Calu3 (cell line): ENCODE results near the gene CCSER1. TPM values are rescaled to one million over a fixed set of nuclear protein-coding genes. Genes with fewer than 3 reads are reported as not detected.

Experiments used
- BruUV-seq: library from RNA; stranded (reverse); fragments of 400-500 nt; replicated peaks from 2 replicates; lab custom pipeline; 2021; lab: Mats Ljungman, UMichigan
- CTCF ChIA-PET: fragments of 300-600 bp; sonication (Branson Sonifier 250); formaldehyde crosslinking; loops from one replicate; lab custom pipeline; 2022; ENCODE audit warnings: antibody characterized with exemption; lab: Charles Lee
- DNase-seq: peaks from one replicate; pipeline ENCODE4 v3.0.0; 2022
- H3K27ac Mint-ChIP-seq: one replicate; pipeline ENCODE4 v1.8.0; 2022; ENCODE audit warnings: mixed read lengths; ENCODE audit not compliant: unreplicated experiment
- H3K27me3 Mint-ChIP-seq: one replicate; pipeline ENCODE4 v1.8.0; 2022; ENCODE audit warnings: mixed read lengths; ENCODE audit not compliant: unreplicated experiment
- H3K36me3 Mint-ChIP-seq: one replicate; pipeline ENCODE4 v1.8.0; 2022; ENCODE audit warnings: mild to moderate bottlenecking, moderate library complexity, mixed read lengths; ENCODE audit not compliant: insufficient read depth, unreplicated experiment
- H3K4me1 Mint-ChIP-seq: one replicate; pipeline ENCODE4 v1.8.0; 2022; ENCODE audit warnings: mild to moderate bottlenecking, low read depth, mixed read lengths; ENCODE audit not compliant: unreplicated experiment
- H3K4me3 Mint-ChIP-seq: one replicate; pipeline ENCODE4 v1.8.0; 2022; ENCODE audit warnings: mild to moderate bottlenecking, low read depth, moderate library complexity, mixed read lengths; ENCODE audit not compliant: unreplicated experiment
- H3K9me3 Mint-ChIP-seq: one replicate; pipeline ENCODE4 v1.8.0; 2022; ENCODE audit warnings: low read depth, mixed read lengths; ENCODE audit not compliant: unreplicated experiment
- CTCF ChIP-seq: fragments of 200-600 bp; IDR thresholded peaks from one replicate; pipeline ENCODE4 v1.8.0; 2022; ENCODE audit warnings: antibody characterized with exemption; ENCODE audit not compliant: unreplicated experiment
- intact Hi-C: fragments of 100-400 bp; cut with micrococcal nuclease; formaldehyde crosslinking; loops from one replicate; pipeline ENCODE4 v1.10.0; 2022; ENCODE audit not compliant: unreplicated experiment
- total RNA-seq: library from RNA; stranded (reverse); gene quantifications from 2 replicates; pipeline ENCODE4 v1.2.3, GENCODE V29; 2022

The CCSER1 gene
- total RNA-seq, 1 experiment from 2014 or later, result 6.2 TPM

DNA sequence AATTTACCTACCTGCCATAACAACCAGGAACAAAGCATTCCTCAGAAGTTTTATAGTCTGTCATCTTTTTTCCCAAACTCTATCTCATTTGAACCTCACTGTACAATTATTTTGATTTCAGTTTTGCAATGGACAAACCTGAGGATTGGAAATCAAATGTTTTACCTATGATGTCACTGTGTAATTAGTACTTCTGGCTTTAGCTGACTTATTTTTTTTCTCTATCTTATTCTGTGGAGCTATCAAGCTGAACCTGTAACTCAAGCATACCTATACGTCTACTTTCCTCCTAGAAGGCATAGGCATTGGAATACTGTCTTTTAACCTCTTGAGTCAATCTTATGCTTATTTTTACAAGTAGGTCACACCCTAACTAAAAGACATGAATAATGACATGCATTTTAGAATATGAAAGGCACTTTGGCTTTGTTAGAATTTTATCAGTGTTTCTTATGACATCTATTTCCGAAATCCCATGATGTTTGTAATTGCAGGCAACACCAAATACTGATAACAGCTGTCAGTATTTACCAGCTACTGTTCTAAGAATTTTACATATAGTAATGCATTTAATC is 21.5 kb downstream of the CCSER1 start:
- Mint-ChIP-seq H3K27ac (no peak overlapping the region), H3K4me3 (no peak overlapping the region), H3K4me1 (no peaks in the 10 kb centered on the region), H3K27me3 (no peaks in the 10 kb centered on the region), H3K9me3 (no peaks in the 10 kb centered on the region), H3K36me3 (no peaks in the 10 kb centered on the region)
- TF ChIP-seq CTCF, result no peak
- CTCF ChIA-PET, result no interaction called here
- intact Hi-C loops, result no loop called here
- no TSS peak for BruUV-seq
- DNase-seq, result no peak

GRCh38 chr4:90152024-90152423 is 24.8 kb downstream of the CCSER1 start:
- H3K4me1 Mint-ChIP-seq, result no peaks in the 10 kb centered on the region
- H3K4me3 Mint-ChIP-seq, result no peak overlapping the region
- BruUV-seq, result no TSS peak
- H3K27me3 Mint-ChIP-seq, result no peaks in the 10 kb centered on the region
- intact Hi-C loops, result no loop called here
- H3K27ac Mint-ChIP-seq, result no peak overlapping the region
- no peak for TF ChIP-seq CTCF
- H3K36me3 Mint-ChIP-seq, result no peaks in the 10 kb centered on the region
- CTCF ChIA-PET, result no interaction called here
- DNase-seq, result no peak
- H3K9me3 Mint-ChIP-seq, result no peaks in the 10 kb centered on the region

DNA sequence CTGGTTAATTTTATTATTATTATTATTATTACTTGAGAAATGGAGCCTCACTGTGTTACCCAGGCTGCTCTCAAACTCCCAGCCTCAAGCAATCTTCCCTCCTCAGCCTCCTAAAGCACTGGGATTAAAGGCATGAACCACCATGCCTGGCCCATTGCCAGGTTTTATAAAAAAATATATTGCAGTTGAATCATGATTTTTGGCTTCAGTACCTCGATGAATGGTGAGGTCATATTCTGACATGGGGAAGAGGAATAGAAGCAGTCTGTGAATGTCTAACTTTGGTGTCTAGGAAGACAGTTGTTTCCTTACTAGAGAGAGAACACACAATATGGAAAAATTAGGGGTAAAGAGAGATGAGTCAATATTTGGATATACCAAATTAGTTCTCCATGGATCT is 32.0 kb downstream of the CCSER1 start:
- Mint-ChIP-seq H3K27ac (no peak overlapping the region), H3K4me1 (peaks cover 20% of the 10 kb centered on the region), H3K9me3 (no peaks in the 10 kb centered on the region), H3K27me3 (no peaks in the 10 kb centered on the region), H3K4me3 (no peak overlapping the region), H3K36me3 (no peaks in the 10 kb centered on the region)
- CTCF ChIA-PET, result no interaction called here
- no peak for DNase-seq
- intact Hi-C loops, result no loop called here
- no TSS peak for BruUV-seq
- TF ChIP-seq CTCF, result no peak

- Mint-ChIP-seq H3K36me3 (no peaks in the 10 kb centered on the region), H3K4me1 (peaks cover 20% of the 10 kb centered on the region), H3K4me3 (no peak overlapping the region), H3K27me3 (no peaks in the 10 kb centered on the region), H3K9me3 (no peaks in the 10 kb centered on the region), H3K27ac (no peak overlapping the region)
- no peak for DNase-seq
- CTCF ChIA-PET, result no interaction called here
- BruUV-seq, result no TSS peak
- no peak for TF ChIP-seq CTCF
- intact Hi-C loops, result no loop called here
These were observed 32.9 kb downstream of the CCSER1 start for GRCh38 chr4:90160044-90160443.
